ENCODE results near the gene TOMM20.
A peak's percentile ranks its signal among the peaks of the same experiment; 100 is the strongest.
"Not testable (repeated sequence)": the region's sequence is repeated elsewhere in the genome, so short reads cannot be mapped to it uniquely, and the experiment has no call there.

TOMM20 gene

GRCh38 chr1:235160957-235161684 is 32.5 kb upstream of the TOMM20 start, which contains the start of gene RBM34:
Gene RBM34, minus strand, starts transcription at chr1:235161250. Its CDS starts 24 bp downstream, at chr1:235161226.
- TF ChIP-seq, protein P1, sequence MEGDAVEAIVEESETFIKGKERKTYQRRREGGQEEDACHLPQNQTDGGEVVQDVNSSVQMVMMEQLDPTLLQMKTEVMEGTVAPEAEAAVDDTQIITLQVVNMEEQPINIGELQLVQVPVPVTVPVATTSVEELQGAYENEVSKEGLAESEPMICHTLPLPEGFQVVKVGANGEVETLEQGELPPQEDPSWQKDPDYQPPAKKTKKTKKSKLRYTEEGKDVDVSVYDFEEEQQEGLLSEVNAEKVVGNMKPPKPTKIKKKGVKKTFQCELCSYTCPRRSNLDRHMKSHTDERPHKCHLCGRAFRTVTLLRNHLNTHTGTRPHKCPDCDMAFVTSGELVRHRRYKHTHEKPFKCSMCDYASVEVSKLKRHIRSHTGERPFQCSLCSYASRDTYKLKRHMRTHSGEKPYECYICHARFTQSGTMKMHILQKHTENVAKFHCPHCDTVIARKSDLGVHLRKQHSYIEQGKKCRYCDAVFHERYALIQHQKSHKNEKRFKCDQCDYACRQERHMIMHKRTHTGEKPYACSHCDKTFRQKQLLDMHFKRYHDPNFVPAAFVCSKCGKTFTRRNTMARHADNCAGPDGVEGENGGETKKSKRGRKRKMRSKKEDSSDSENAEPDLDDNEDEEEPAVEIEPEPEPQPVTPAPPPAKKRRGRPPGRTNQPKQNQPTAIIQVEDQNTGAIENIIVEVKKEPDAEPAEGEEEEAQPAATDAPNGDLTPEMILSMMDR (IDR thresholded peaks at IDR 0.05; ENCODE audit: unreplicated experiment in 3 of 3) = no peak
- Mint-ChIP-seq H3K36me3 (ENCODE audit: low read depth) (peaks cover 13% of the 10 kb centered on the region), H3K4me1 (peaks cover 21% of the 10 kb centered on the region), H3K27me3 (ENCODE audit: low read depth) (no peaks in the 10 kb centered on the region), H3K27ac (peak within 1 kb of the TSS; percentile 94 to 99 (median 98)), H3K4me3 (peak within 1 kb of the TSS; percentile 93 to 98 (median 98)), H3K9me3 (no peaks in the 10 kb centered on the region)

DNA sequence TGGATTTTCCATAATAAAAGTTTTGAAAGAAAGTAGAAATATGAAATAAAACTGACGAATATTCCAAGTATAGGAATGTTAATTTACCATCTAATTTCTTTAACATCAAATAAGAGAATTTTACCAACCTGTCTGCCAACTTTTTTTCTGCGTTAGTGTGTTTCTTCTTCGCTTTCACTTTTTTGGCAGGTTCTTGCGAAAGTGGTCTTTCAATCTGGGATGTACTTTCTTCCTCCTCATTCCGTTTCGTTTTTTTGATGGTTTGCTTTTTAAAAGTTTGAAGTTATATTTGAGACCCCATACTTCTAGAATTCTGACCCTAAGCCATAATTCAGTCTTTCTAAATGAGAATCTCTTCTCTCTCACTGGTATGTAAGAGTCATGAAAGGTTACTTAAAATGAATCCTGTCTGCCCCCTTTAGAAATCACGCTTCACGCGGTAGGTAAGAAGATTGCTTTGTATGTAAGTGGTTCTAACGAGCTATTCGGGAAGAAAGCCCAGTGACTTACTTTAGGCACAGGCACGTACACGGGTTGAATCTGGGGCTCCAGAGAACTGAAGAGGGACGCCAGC is 31.8 kb upstream of the TOMM20 start:
- no peaks in the 10 kb centered on the region for H3K27me3 Mint-ChIP-seq (ENCODE audit: low read depth)
- H3K4me1 Mint-ChIP-seq = peaks cover 21% of the 10 kb centered on the region
- H3K27ac Mint-ChIP-seq = peak overlapping the region; percentile 94 to 99 (median 98)
- peak overlapping the region; percentile 93 to 98 (median 98) for H3K4me3 Mint-ChIP-seq
- H3K36me3 Mint-ChIP-seq (ENCODE audit: low read depth) = peaks cover 13% of the 10 kb centered on the region
- H3K9me3 Mint-ChIP-seq = no peaks in the 10 kb centered on the region
- TF ChIP-seq, protein P1 (IDR thresholded peaks at IDR 0.05; ENCODE audit: unreplicated experiment in 3 of 3) = no peak

DNA sequence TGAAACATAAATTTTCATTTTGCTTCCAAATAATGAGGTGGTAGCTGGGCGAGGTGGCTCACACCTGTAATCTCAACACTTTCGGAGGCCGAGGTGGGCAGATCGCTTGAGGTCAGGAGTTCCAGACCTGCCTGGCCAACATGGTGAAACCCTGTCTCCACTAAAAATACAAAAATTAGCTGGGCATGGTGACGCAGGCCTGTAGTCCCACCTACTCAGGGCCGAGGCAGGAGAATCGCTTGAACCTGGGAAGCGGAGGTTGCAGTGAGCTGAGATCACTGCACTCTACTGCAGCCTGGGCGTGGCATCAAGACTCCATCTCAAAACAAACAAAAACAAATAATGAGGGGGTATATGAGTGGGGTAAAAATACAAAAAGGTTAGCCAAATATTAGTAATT is 31.3 kb upstream of the TOMM20 start:
- peaks cover 21% of the 10 kb centered on the region for H3K4me1 Mint-ChIP-seq
- H3K9me3 Mint-ChIP-seq; H3K27me3 Mint-ChIP-seq (ENCODE audit: low read depth): not testable (repeated sequence)
- H3K4me3 Mint-ChIP-seq = peak overlapping the region; percentile 93 to 98 (median 98)
- peaks cover 14% of the 10 kb centered on the region for H3K36me3 Mint-ChIP-seq (ENCODE audit: low read depth)
- peak overlapping the region; percentile 94 to 99 (median 98) for H3K27ac Mint-ChIP-seq

GRCh38 chr1:235159284-235159683 is 30.6 kb upstream of the TOMM20 start:
- peak overlapping the region; percentile 93 to 98 (median 98) for H3K4me3 Mint-ChIP-seq
- H3K27me3 Mint-ChIP-seq (ENCODE audit: low read depth); H3K27ac Mint-ChIP-seq; H3K9me3 Mint-ChIP-seq: not testable (repeated sequence)
- peaks cover 21% of the 10 kb centered on the region for H3K4me1 Mint-ChIP-seq
- peaks cover 17% of the 10 kb centered on the region for H3K36me3 Mint-ChIP-seq (ENCODE audit: low read depth)

DNA sequence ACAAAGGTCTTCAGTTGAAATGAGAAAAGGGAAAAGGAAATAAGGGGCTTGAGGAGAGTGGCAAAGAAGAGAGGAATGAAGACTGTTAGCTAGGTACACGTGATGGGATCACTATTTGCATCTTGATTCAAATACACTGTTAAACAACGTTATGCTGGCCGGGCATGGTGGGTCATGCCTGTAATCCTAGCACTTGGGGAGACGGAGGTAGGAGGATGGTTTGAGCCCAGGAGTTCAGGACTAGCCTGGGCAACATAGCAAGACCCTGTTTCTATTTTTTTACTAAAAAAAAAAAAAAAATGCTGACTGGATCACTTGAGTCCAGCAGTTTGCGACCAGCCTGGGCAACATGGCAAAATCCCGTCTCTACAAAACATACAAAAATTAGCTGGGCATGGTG is 30.0 kb upstream of the TOMM20 start:
- Mint-ChIP-seq H3K9me3 (no peaks in the 10 kb centered on the region), H3K36me3 (ENCODE audit: low read depth) (peaks cover 22% of the 10 kb centered on the region), H3K4me3 (peak overlapping the region in 1 of 3 experiments; percentile 59), H3K4me1 (peaks cover 21% of the 10 kb centered on the region), H3K27me3 (ENCODE audit: low read depth) (no peaks in the 10 kb centered on the region), H3K27ac (no peak overlapping the region)
- TF ChIP-seq, protein P1 (IDR thresholded peaks at IDR 0.05; ENCODE audit: unreplicated experiment in 3 of 3) = no peak

GRCh38 chr1:235157150-235157549 is 28.5 kb upstream of the TOMM20 start:
- no peaks in the 10 kb centered on the region for H3K9me3 Mint-ChIP-seq
- no peak overlapping the region for H3K27ac Mint-ChIP-seq
- H3K4me3 Mint-ChIP-seq = no peak overlapping the region
- peaks cover 21% of the 10 kb centered on the region for H3K4me1 Mint-ChIP-seq
- TF ChIP-seq, protein P1 (IDR thresholded peaks at IDR 0.05; ENCODE audit: unreplicated experiment in 3 of 3) = no peak
- peaks cover 33% of the 10 kb centered on the region for H3K36me3 Mint-ChIP-seq (ENCODE audit: low read depth)
- no peaks in the 10 kb centered on the region for H3K27me3 Mint-ChIP-seq (ENCODE audit: low read depth)

- TF ChIP-seq, protein P1 (IDR thresholded peaks at IDR 0.05; ENCODE audit: unreplicated experiment in 3 of 3) = no peak
- Mint-ChIP-seq H3K27me3 (ENCODE audit: low read depth) (no peaks in the 10 kb centered on the region), H3K4me3 (no peak overlapping the region), H3K27ac (no peak overlapping the region), H3K36me3 (ENCODE audit: low read depth) (peaks cover 35% of the 10 kb centered on the region), H3K9me3 (no peaks in the 10 kb centered on the region), H3K4me1 (peaks cover 18% of the 10 kb centered on the region)
These were observed 28.1 kb upstream of the TOMM20 start for GRCh38 chr1:235156740-235157139.
